ENCODE measurements around the gene COL15A1.

DNA sequence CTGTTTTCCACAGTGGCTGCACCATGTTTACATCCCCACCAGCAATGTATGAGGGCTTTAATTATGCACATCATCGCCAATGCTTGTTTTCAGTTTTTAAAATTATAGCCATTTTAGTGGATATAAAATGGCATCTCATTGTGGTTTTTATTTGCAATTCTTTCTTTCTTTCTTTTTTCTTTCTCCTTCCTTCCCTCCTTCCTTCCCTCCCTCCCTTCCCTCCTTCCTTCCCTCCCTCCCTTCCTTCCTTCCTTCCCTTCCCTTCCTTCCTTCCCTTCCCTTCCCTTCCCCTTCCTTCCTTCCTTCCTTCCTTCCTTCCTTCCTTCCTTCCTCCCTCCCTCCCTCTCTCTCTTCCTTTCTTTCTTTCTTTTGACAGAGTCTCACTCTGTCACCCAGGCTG lies 6.6 kb downstream of the COL15A1 start:
- TF ChIP-seq CTCF (IDR thresholded peaks at IDR 0.05) (no peak), POLR2A (IDR thresholded peaks at IDR 0.05) (no peak)

Measured in Peyer's patch (tissue), 4 donors.